SK-N-SH (cell line): ENCODE data around the gene KLHL13. TPM values are rescaled to one million over a fixed set of nuclear protein-coding genes. Genes with fewer than 3 reads are reported as not detected.

Source experiments
- CTCF ChIA-PET: fragments of 300-600, 350-600 bp; formaldehyde crosslinking; extraction: SDS; loops from one replicate; lab custom pipeline; 2021; lab: Yijun Ruan, JAX
- POLR2A ChIA-PET: fragments of 350-600 bp; sonication (Branson Sonifier 250); formaldehyde crosslinking; extraction: SDS; loops from one replicate; lab custom pipeline; 2020; ENCODE audit warnings: antibody characterized with exemption, inconsistent platforms; lab: Yijun Ruan, JAX
- DNase-seq: peaks from one replicate; pipeline ENCODE4 v3.0.0; 2012
- H2AFZ ChIP-seq: fragments of 200-600 bp; sonication (generic); 2 replicates; pipeline ENCODE4 v1.8.1; 2016; ENCODE audit warnings: antibody characterized with exemption, mild to moderate bottlenecking, low read depth
- H3F3A ChIP-seq: fragments of 200-600 bp; sonication (generic); replicated peaks from 2 replicates; pipeline ENCODE3; 2016; ENCODE audit warnings: antibody characterized with exemption, mild to moderate bottlenecking; ENCODE audit not compliant: insufficient read depth
- H3K27ac ChIP-seq, 2 experiments: fragments of 200-500 bp in 1 of 2; fragments of 200-600 bp in 1 of 2; sonication (Bioruptor generic) in 1 of 2; sonication (generic), shearing (Covaris generic) in 1 of 2; 2 replicates each; pipeline versions ENCODE4 v1.5.1 to v1.6.1; 2014 to 2016; ENCODE audit warnings: low read depth in 2 of 2, inconsistent platforms in 1 of 2, low read length in 1 of 2, mild to moderate bottlenecking in 1 of 2, mixed read lengths in 1 of 2
- H3K27me3 ChIP-seq: fragments of 200-600 bp; sonication (generic), shearing (Covaris generic); 2 replicates; pipeline ENCODE4 v1.6.1; 2016; ENCODE audit warnings: mixed run types; ENCODE audit not compliant: insufficient read depth
- H3K36me3 ChIP-seq, 2 experiments: fragments of 200-500 bp in 1 of 2; fragments of 200-600 bp in 1 of 2; sonication (Bioruptor generic) in 1 of 2; sonication (generic) in 1 of 2; replicated peaks in 1 of 2; 2 replicates each; pipeline versions ENCODE3 to v1.5.1; 2014 to 2016; ENCODE audit warnings: low read length in 1 of 2, mild to moderate bottlenecking in 1 of 2; ENCODE audit not compliant: insufficient read depth in 2 of 2, control insufficient read depth in 1 of 2
- H3K4me1 ChIP-seq, 2 experiments: fragments of 200-500 bp in 1 of 2; fragments of 200-600 bp in 1 of 2; sonication (Bioruptor generic) in 1 of 2; sonication (generic), shearing (Covaris generic) in 1 of 2; 2 replicates each; pipeline versions ENCODE4 v1.5.1 to v1.6.1; 2014 to 2016; ENCODE audit warnings: low read depth in 1 of 2, low read length in 1 of 2, mixed run types in 1 of 2; ENCODE audit not compliant: insufficient read depth in 2 of 2, control insufficient read depth in 1 of 2
- H3K4me2 ChIP-seq: fragments of 200-600 bp; sonication (generic), shearing (Covaris generic); 2 replicates; pipeline ENCODE4 v1.6.1; 2017; ENCODE audit warnings: mixed run types
- H3K4me3 ChIP-seq, 2 experiments: fragments of 200-500 bp in 1 of 2; fragments of 200-600 bp in 1 of 2; sonication (Bioruptor generic) in 1 of 2; sonication (generic), shearing (Covaris generic) in 1 of 2; 2 replicates each; pipeline versions ENCODE4 v1.5.1 to v1.8.1; 2014 to 2016; ENCODE audit warnings: low read depth in 2 of 2, inconsistent platforms in 1 of 2, low read length in 1 of 2, mild to moderate bottlenecking in 1 of 2, mixed read lengths in 1 of 2, moderate library complexity in 1 of 2
- H3K79me2 ChIP-seq: fragments of 200-600 bp; sonication (generic); 2 replicates; pipeline ENCODE4 v1.8.1; 2017; ENCODE audit warnings: mild to moderate bottlenecking; ENCODE audit not compliant: insufficient read depth
- H3K9ac ChIP-seq: fragments of 200-600 bp; sonication (generic); 2 replicates; pipeline ENCODE4 v1.6.1; 2017; ENCODE audit warnings: mixed run types
- H3K9me2 ChIP-seq: fragments of 200-600 bp; sonication (generic); 2 replicates; pipeline ENCODE4 v1.6.1; 2017; ENCODE audit warnings: mixed run types
- H3K9me3 ChIP-seq: fragments of 200-600 bp; sonication (generic); 2 replicates; pipeline ENCODE4 v1.6.1; 2017; ENCODE audit warnings: mixed run types, mild to moderate bottlenecking, moderate library complexity
- H4K20me1 ChIP-seq: fragments of 200-600 bp; sonication (generic); 2 replicates; pipeline ENCODE4 v1.6.1; 2017; ENCODE audit warnings: mild to moderate bottlenecking, mixed run types; ENCODE audit not compliant: insufficient read depth
- CHD2 ChIP-seq: fragments of 150-350 bp; IDR thresholded peaks from 2 replicates; pipeline ENCODE4 v1.6.1; 2018; ENCODE audit warnings: low read length; ENCODE audit not compliant: partially characterized antibody
- EP300 ChIP-seq, 2 experiments: IDR thresholded peaks; 2 replicates each; pipeline versions ENCODE4 v1.4.0 to v1.6.1; 2012; ENCODE audit warnings: borderline replicate concordance in 1 of 2, low read depth in 1 of 2, low read length in 1 of 2
- EZH2phosphoT487 ChIP-seq: fragments of 200-600 bp; sonication (generic); IDR thresholded peaks from 2 replicates; pipeline ENCODE4 v1.6.1; 2017; ENCODE audit warnings: low read depth, mixed run types, mild to moderate bottlenecking, antibody characterized with exemption, moderate library complexity, borderline replicate concordance
- FOSL2 ChIP-seq: IDR thresholded peaks from 2 replicates; pipeline ENCODE4 v1.4.0; 2012; ENCODE audit warnings: low read depth, mild to moderate bottlenecking, moderate library complexity, borderline replicate concordance
- FOXM1 ChIP-seq: IDR thresholded peaks from 2 replicates; pipeline ENCODE4 v1.4.0; 2012; ENCODE audit warnings: low read depth, mild to moderate bottlenecking
- IRF3 ChIP-seq: fragments of 150-350 bp; IDR thresholded peaks from 2 replicates; pipeline ENCODE4 v1.6.1; 2016; ENCODE audit warnings: mild to moderate bottlenecking, low read depth, low read length
- MEF2A ChIP-seq: IDR thresholded peaks from 2 replicates; pipeline ENCODE4 v1.4.0; 2012; ENCODE audit warnings: low read depth, borderline replicate concordance
- MXI1 ChIP-seq: IDR thresholded peaks from 2 replicates; pipeline ENCODE4 v1.6.1; 2012; ENCODE audit warnings: mild to moderate bottlenecking, low read depth, low read length, improper control_type of control experiment
- NFIC ChIP-seq: IDR thresholded peaks from 2 replicates; pipeline ENCODE4 v1.4.0; 2012; ENCODE audit warnings: borderline replicate concordance
- PBX3 ChIP-seq: IDR thresholded peaks from 2 replicates; pipeline ENCODE4; 2012
- RAD21 ChIP-seq: IDR thresholded peaks from 2 replicates; pipeline ENCODE4 v1.6.1; 2012; ENCODE audit warnings: mild to moderate bottlenecking, low read length
- RFX5 ChIP-seq: IDR thresholded peaks from 2 replicates; pipeline ENCODE4 v1.6.1; 2012; ENCODE audit warnings: mild to moderate bottlenecking, improper control_type of control experiment, low read length
- TAF1 ChIP-seq: IDR thresholded peaks from 2 replicates; pipeline ENCODE4 v1.6.1; 2012; ENCODE audit warnings: low read depth, mild to moderate bottlenecking, low read length, moderate library complexity, borderline replicate concordance
- TEAD4 ChIP-seq: IDR thresholded peaks from 2 replicates; pipeline ENCODE4 v1.4.0; 2012; ENCODE audit warnings: mild to moderate bottlenecking, borderline replicate concordance; ENCODE audit not compliant: insufficient read depth
- USF1 ChIP-seq: IDR thresholded peaks from 2 replicates; pipeline ENCODE4 v1.4.0; 2012; ENCODE audit warnings: low read depth, borderline replicate concordance
- USF2 ChIP-seq: fragments of 150-350 bp; IDR thresholded peaks from 2 replicates; pipeline ENCODE4 v1.6.1; 2017; ENCODE audit warnings: antibody characterized with exemption, low read length, low read depth, borderline replicate concordance
- WGBS: methylation state at CpG from one replicate; pipeline ENCODE4 v1.1.6; 2017; ENCODE audit warnings: low lambda C conversion rate; 5-methylcytosine and 5-hydroxymethylcytosine counted together
- polyA plus RNA-seq, 3 experiments: library from polyadenylated mRNA; depleted of rRNA; stranded (reverse); fragments of >200 nt; gene quantifications; 2 replicates each; pipeline ENCODE4 v1.2.3, GENCODE V29; 2012

KLHL13 gene
- polyA plus RNA-seq, 1 of the 3 experiments (the other 2 are of a cell fraction), result 19.5 TPM

- TF ChIP-seq USF2 (no peak), NFIC (no peak), FOSL2 (no peak), TEAD4 (no peak), IRF3 (no peak)
- TF ChIP-seq, all 33 proteins: peak for 0
Measured at GRCh38 chrX:118047446-118048186, 69.0 kb downstream of the KLHL13 start (continued).

- Histone ChIP-seq H4K20me1 (0 out of 2 replicates have a peak, but pooled peaks cover 10% of the 10 kb centered on the region), H3K4me2 (no peak overlapping the region), H3K79me2 (peaks cover 61% of the 10 kb centered on the region), H3K4me1 (peaks cover 0 to 2% of the 10 kb centered on the region in 2 experiments; a peak in 1 of 4 replicates), H3F3A (peaks cover 4% of the 10 kb centered on the region), H2AFZ (no peak overlapping the region), H3K27ac (no peak overlapping the region), H3K27me3 (no peaks in the 10 kb centered on the region), H3K9me2 (no peaks in the 10 kb centered on the region), H3K4me3 (no peak overlapping the region; a peak in 1 of 4 replicates), H3K9me3 (peaks cover 15% of the 10 kb centered on the region), H3K36me3 (no peaks in the 10 kb centered on the region), H3K9ac (no peak overlapping the region)
- DNase-seq, result no peak
- ChIA-PET CTCF (no interaction called here), POLR2A (no interaction called here)
- WGBS, result no CpG with 5 or more reads among the region's 1 CpG
- no peak for TF ChIP-seq MEF2A
- TF ChIP-seq TEAD4, result no peak
- TF ChIP-seq PBX3, result no peak
- TF ChIP-seq FOSL2, result no peak
- no peak for TF ChIP-seq TAF1
- TF ChIP-seq USF1, result no peak
- no peak for TF ChIP-seq RFX5
- TF ChIP-seq RAD21, result no peak
- TF ChIP-seq FOXM1, result no peak
- TF ChIP-seq EP300 (IDR thresholded peaks at IDR 0.05; ENCODE audit: borderline replicate concordance in 1 of 2, low read depth in 1 of 2, low read length in 1 of 2), result no peak
- no peak for TF ChIP-seq IRF3
- no peak for TF ChIP-seq EZH2phosphoT487
- TF ChIP-seq CHD2, result no peak
- TF ChIP-seq MXI1, result no peak
Measured at GRCh38 chrX:118039591-118039990, 77.0 kb downstream of the KLHL13 start.
